ENCODE measurements around the gene PKP1.

The PKP1 gene

GRCh38 chr1:201276891-201277290, 6.4 kb upstream of the PKP1 start:
- no peak for FAIRE-seq
- DNase-seq (ENCODE audit: extremely low spot score, insufficient read length, low read depth): no peak

- DNase-seq (ENCODE audit: extremely low spot score, insufficient read length, low read depth) (no peak), FAIRE-seq (no peak)
Measured at GRCh38 chr1:201277441-201277840, 5.9 kb upstream of the PKP1 start.

- FAIRE-seq (no peak), DNase-seq (ENCODE audit: extremely low spot score, insufficient read length, low read depth) (no peak)
Measured at GRCh38 chr1:201279313-201279712, 4.0 kb upstream of the PKP1 start.

GRCh38 chr1:201280884-201281283, 2.4 kb upstream of the PKP1 start:
- FAIRE-seq (no peak), DNase-seq (ENCODE audit: extremely low spot score, insufficient read length, low read depth) (no peak)

GRCh38 chr1:201281573-201281972, 1.7 kb upstream of the PKP1 start:
- FAIRE-seq (no peak), DNase-seq (ENCODE audit: extremely low spot score, insufficient read length, low read depth) (no peak)

- DNase-seq (ENCODE audit: extremely low spot score, insufficient read length, low read depth) (no peak), FAIRE-seq (no peak)
Measured at GRCh38 chr1:201282216-201282615, 1.1 kb upstream of the PKP1 start.

- FAIRE-seq (no peak), DNase-seq (ENCODE audit: extremely low spot score, insufficient read length, low read depth) (no peak)
Measured at GRCh38 chr1:201283836-201284553, 689 bp downstream of the PKP1 start.

GRCh38 chr1:201284636-201285035, 1.3 kb downstream of the PKP1 start:
- no peak for FAIRE-seq

GRCh38 chr1:201285846-201286245, 2.5 kb downstream of the PKP1 start:
- FAIRE-seq: no peak
- no peak for DNase-seq (ENCODE audit: extremely low spot score, insufficient read length, low read depth)

More at GRCh38 chr1:201284636-201285035, 1.3 kb downstream of the PKP1 start:
- no peak for DNase-seq (ENCODE audit: extremely low spot score, insufficient read length, low read depth)

- FAIRE-seq (no peak), DNase-seq (ENCODE audit: extremely low spot score, insufficient read length, low read depth) (no peak)
Measured at GRCh38 chr1:201286445-201286844, 3.1 kb downstream of the PKP1 start.

- FAIRE-seq (no peak), DNase-seq (ENCODE audit: extremely low spot score, insufficient read length, low read depth) (no peak)
Measured at GRCh38 chr1:201288007-201288406, 4.7 kb downstream of the PKP1 start.

GRCh38 chr1:201288765-201289164, 5.5 kb downstream of the PKP1 start:
- FAIRE-seq (no peak), DNase-seq (ENCODE audit: extremely low spot score, insufficient read length, low read depth) (no peak)

- DNase-seq (ENCODE audit: extremely low spot score, insufficient read length, low read depth) (no peak), FAIRE-seq (no peak)
Measured at GRCh38 chr1:201290551-201290950, 7.2 kb downstream of the PKP1 start.

GRCh38 chr1:201291916-201292315, 8.6 kb downstream of the PKP1 start:
- FAIRE-seq (no peak), DNase-seq (ENCODE audit: extremely low spot score, insufficient read length, low read depth) (no peak)

GRCh38 chr1:201294876-201295275, 11.6 kb downstream of the PKP1 start:
- no peak for FAIRE-seq

GRCh38 chr1:201295346-201295745, 12.0 kb downstream of the PKP1 start:
- FAIRE-seq: no peak

More at GRCh38 chr1:201294876-201295275, 11.6 kb downstream of the PKP1 start:
- no peak for DNase-seq (ENCODE audit: extremely low spot score, insufficient read length, low read depth)

GRCh38 chr1:201295861-201296260, 12.6 kb downstream of the PKP1 start:
- DNase-seq (ENCODE audit: extremely low spot score, insufficient read length, low read depth) (no peak), FAIRE-seq (no peak)

More at GRCh38 chr1:201295346-201295745, 12.0 kb downstream of the PKP1 start:
- DNase-seq (ENCODE audit: extremely low spot score, insufficient read length, low read depth): no peak

- no peak for DNase-seq (ENCODE audit: extremely low spot score, insufficient read length, low read depth)
- FAIRE-seq: no peak
Measured at GRCh38 chr1:201296352-201296751, 13.0 kb downstream of the PKP1 start.

GRCh38 chr1:201298396-201299381, 15.4 kb downstream of the PKP1 start:
- DNase-seq (ENCODE audit: extremely low spot score, insufficient read length, low read depth) (no peak), FAIRE-seq (no peak)

- DNase-seq (ENCODE audit: extremely low spot score, insufficient read length, low read depth): no peak
- FAIRE-seq: no peak
Measured at GRCh38 chr1:201299968-201300367, 16.7 kb downstream of the PKP1 start.

GRCh38 chr1:201300641-201301040, 17.3 kb downstream of the PKP1 start:
- no peak for FAIRE-seq

More at GRCh38 chr1:201300641-201301040, 17.3 kb downstream of the PKP1 start:
- no peak for DNase-seq (ENCODE audit: extremely low spot score, insufficient read length, low read depth)
